ENCODE results near the gene LAMB2. TPM values are rescaled to one million over a fixed set of nuclear protein-coding genes. Genes with fewer than 3 reads are reported as not detected.

The LAMB2 gene
- total RNA-seq, 2 donors from 2014 or later: 204 to 337 TPM

DNA sequence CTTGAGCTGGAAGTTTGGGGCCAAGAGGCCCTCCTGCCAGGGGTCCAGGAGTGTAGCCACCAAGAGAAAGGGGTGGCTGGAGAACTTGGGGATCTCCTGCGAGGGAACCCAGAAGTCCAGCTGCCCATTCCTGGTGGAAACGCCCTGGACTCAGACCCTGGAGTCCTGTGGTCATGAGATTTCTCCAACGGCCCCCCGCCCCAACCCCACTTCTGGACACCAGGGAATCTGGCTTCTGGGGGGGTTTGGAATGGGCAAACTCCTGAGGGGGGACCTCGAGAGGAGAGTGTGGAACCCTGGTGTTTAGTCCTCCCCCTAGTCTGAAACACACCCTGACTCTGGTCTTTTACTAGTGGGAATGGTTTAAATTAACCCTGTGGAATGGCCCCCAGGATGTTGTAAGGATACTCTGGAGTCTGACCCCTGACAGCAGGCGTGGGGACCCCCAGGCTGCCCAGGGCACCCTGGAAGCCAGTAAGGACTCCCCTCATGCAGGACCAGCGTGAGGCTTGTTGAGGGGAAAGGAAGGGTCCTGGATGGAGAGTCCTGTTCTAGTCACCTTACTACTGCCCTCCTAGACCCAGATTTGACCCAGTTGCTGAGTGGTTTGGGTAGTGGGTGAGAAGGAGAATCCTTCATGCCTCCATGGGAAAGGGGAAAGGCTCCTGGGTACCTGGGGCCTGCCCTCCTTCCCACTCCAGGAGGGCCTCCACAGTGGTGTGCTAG is 39.1 kb upstream of the LAMB2 start:
- no peak for DNase-seq
- 26 to 57% methylated on average over 3 to 7 of the region's 7 CpGs for WGBS, 2 donors
- peak overlapping the region; percentile 51 to 69 for H3K4me3 ChIP-seq
- no peaks in the 10 kb centered on the region for H3K9me3 ChIP-seq
- H3K27ac ChIP-seq: peak overlapping the region; percentile 39 to 81 (median 59)
- H3K4me1 ChIP-seq: peaks cover 36% of the 10 kb centered on the region
- no peaks in the 10 kb centered on the region for H3K36me3 ChIP-seq (replicated peaks in 1 of 2; ENCODE audit: insufficient read depth in 1 of 2, low read depth in 2 of 2)
- ATAC-seq: no peak
- intact Hi-C loops (cut with DNase I): loop anchor here (10.0 kb wide), 1 partner anchor 103 kb away; the partner anchor contains the start of gene C3orf62
- TF ChIP-seq POLR2A (IDR thresholded peaks at IDR 0.05): no peak
- TF ChIP-seq, protein P1, sequence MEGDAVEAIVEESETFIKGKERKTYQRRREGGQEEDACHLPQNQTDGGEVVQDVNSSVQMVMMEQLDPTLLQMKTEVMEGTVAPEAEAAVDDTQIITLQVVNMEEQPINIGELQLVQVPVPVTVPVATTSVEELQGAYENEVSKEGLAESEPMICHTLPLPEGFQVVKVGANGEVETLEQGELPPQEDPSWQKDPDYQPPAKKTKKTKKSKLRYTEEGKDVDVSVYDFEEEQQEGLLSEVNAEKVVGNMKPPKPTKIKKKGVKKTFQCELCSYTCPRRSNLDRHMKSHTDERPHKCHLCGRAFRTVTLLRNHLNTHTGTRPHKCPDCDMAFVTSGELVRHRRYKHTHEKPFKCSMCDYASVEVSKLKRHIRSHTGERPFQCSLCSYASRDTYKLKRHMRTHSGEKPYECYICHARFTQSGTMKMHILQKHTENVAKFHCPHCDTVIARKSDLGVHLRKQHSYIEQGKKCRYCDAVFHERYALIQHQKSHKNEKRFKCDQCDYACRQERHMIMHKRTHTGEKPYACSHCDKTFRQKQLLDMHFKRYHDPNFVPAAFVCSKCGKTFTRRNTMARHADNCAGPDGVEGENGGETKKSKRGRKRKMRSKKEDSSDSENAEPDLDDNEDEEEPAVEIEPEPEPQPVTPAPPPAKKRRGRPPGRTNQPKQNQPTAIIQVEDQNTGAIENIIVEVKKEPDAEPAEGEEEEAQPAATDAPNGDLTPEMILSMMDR (IDR thresholded peaks at IDR 0.05): no peak
- H3K27me3 ChIP-seq: no peaks in the 10 kb centered on the region

DNA sequence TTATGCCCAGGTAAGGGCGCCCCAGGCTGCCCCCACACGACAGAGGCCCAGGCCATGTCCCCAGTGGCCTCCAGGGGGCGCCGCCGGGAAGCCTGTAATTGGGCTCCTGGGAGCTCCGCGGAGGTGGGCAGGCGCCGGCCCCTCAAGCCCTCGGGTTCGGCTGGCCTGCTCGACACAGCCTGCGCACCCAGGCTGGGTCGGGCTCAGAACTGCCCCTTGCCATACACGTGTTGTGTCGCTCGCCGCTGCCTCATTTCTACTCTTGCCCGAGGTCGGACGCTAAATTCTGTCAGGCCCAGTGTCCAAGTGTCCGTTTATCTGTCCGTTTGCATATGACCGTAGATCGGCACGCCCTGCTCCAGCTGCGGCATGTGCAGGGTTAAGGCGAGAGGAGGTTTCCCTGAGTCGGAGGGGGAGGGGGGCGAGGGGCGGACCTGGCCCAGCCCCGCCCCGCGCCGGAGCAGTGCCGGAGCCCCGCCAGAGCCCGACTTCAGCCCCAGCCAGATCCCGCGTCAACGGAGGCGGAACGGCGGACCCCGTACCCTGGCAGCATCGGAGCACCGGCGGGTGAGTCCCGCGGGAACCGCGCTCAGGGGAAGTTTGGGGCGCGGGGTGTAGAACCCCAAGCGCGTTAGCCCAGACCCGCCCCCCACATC is 38.4 kb upstream of the LAMB2 start, which contains the start of gene KLHDC8B:
Gene KLHDC8B, plus strand, starts transcription at position 480 of the 656 bp plus-strand sequence. CDS start 1,172 bp downstream, outside the sequence.
- Histone ChIP-seq H3K36me3 (replicated peaks in 1 of 2; ENCODE audit: insufficient read depth in 1 of 2, low read depth in 2 of 2) (no peaks in the 10 kb centered on the region), H3K27ac (peak within 1 kb of the TSS; percentile 39 to 81 (median 59)), H3K9me3 (no peaks in the 10 kb centered on the region), H3K4me3 (peak within 1 kb of the TSS; percentile 51 to 69), H3K4me1 (peaks cover 43% of the 10 kb centered on the region), H3K27me3 (no peaks in the 10 kb centered on the region)
- ATAC-seq (peak; percentile 90), DNase-seq (peak; percentile 83 to 86 (median 84))
- WGBS, 2 donors: 0% methylated on average over 17 to 57 of the region's 57 CpGs
- TF ChIP-seq POLR2A (IDR thresholded peaks at IDR 0.05): peak; percentile 26 to 52 (median 46)
- TF ChIP-seq, protein P1 (IDR thresholded peaks at IDR 0.05): peak; percentile 76 to 89 (median 79)
- intact Hi-C loops (cut with DNase I): loop anchor here (10.0 kb wide), 1 partner anchor 104 kb away; the partner anchor contains the start of gene C3orf62

DNA sequence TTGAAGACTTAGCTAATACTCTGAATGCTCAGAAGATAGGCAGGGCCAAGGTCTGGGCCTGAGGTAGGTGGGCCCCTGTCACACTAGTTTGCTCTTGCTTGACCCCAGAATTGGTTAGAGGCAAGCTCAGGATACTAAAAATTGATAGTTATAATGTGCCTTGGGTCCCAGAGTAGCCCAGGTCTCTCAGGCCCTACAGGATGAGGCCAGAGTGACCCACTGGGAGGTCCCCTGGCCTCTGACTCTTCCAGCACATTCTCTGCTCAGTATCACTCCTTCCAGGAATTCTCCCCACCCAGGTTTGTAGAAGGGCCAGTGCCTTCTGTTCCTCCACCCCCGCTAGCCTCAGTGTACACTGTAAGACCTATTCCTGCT is 37.9 kb upstream of the LAMB2 start:
- intact Hi-C loops (cut with DNase I): loop anchor here (10.0 kb wide), 1 partner anchor 104 kb away; the partner anchor contains the start of gene C3orf62
- no peaks in the 10 kb centered on the region for H3K27me3 ChIP-seq
- ATAC-seq (peak; percentile 6), DNase-seq (no peak)
- H3K36me3 ChIP-seq (replicated peaks in 1 of 2; ENCODE audit: insufficient read depth in 1 of 2, low read depth in 2 of 2): no peaks in the 10 kb centered on the region
- peak overlapping the region in 1 of 2 donors; percentile 69 for H3K4me3 ChIP-seq
- H3K4me1 ChIP-seq: peaks cover 45% of the 10 kb centered on the region
- WGBS, 2 donors: 0% methylated on average over 1 of the region's 1 CpG
- no peaks in the 10 kb centered on the region for H3K9me3 ChIP-seq
- peak overlapping the region in 3 of 4 donors; percentile 39 to 81 (median 78) for H3K27ac ChIP-seq
- TF ChIP-seq POLR2A (IDR thresholded peaks at IDR 0.05): no peak
- TF ChIP-seq, protein P1 (IDR thresholded peaks at IDR 0.05): no peak

DNA sequence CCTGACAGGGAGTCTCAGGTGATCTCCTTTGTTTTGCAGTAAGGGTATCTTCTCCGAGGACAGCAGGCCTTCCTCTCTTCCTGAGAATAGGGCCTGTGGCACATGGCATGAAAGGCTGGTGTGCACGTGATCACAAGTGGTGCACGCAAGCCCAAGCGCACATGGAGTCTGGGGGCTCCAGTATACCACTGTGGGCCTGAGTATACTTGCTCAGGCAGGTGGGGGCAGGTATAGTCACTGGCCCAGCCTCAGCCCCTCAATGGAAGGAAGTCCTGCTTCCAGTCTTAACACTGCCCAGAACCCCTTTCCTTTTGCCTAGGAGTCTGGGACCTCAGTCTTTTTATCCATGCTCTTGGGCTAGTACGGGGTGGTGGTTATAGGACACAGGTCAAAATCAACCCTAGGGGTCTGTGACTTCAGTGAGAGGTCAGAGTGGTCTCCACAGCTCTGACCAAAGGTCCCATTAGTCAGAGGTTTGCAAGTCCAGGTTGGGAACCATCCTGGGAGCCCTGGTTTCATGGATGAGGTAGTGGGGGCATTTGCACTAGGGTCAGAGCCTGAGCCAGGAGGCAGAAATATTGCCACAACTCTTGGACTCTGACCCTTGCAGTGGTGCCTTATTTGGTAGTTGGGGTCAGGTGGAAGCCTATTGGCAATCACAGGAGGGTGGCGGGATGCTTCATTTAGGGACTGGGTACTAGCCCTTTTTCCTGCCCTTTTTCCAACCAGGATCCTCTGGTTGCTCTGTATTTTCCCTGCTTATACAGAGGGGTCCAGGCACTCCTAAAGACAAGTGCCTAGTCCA is 34.1 kb upstream of the LAMB2 start:
- no peak for TF ChIP-seq POLR2A (IDR thresholded peaks at IDR 0.05)
- TF ChIP-seq, protein P1 (IDR thresholded peaks at IDR 0.05): no peak
- Histone ChIP-seq H3K27ac (peak overlapping the region in 3 of 4 donors; percentile 64 to 69 (median 67)), H3K9me3 (no peaks in the 10 kb centered on the region), H3K27me3 (no peaks in the 10 kb centered on the region), H3K4me3 (peak overlapping the region in 1 of 2 donors; percentile 21), H3K36me3 (replicated peaks in 1 of 2; ENCODE audit: insufficient read depth in 1 of 2, low read depth in 2 of 2) (peaks cover 0 to 6% of the 10 kb centered on the region in 2 donors), H3K4me1 (peaks cover 40% of the 10 kb centered on the region)
- 91 to 95% methylated on average over 4 to 6 of the region's 6 CpGs for WGBS, 2 donors
- intact Hi-C loops (cut with DNase I): no loop called here
- ATAC-seq (no peak), DNase-seq (no peak)
